Sciatic nerve (tissue), 2 donors: Measurements from ENCODE around the gene IRGQ. TPM values are rescaled to one million over a fixed set of nuclear protein-coding genes. Genes with fewer than 3 reads are reported as not detected.

Experiments
- ATAC-seq: fragments of 200-7000 bp; cut with Tn5 transposase; one replicate; pipeline ENCODE4 v1.9.1; 2020; ENCODE audit warnings: mild to moderate bottlenecking, moderate library complexity
- DNase-seq: peaks from one replicate; pipeline ENCODE4 v3.0.0-alpha.2; 2020; ENCODE audit warnings: low spot score
- intact Hi-C: fragments of 100-400 bp; cut with DNase I; formaldehyde crosslinking; loops from one replicate; pipeline ENCODE4 v1.14.2; 2022
- total RNA-seq: library from RNA; stranded (reverse); fragmentation: NEBNext Ultra II Directional; extraction: Animal tissue kit (Norgen Biotek cat#: 25700); gene quantifications from one replicate; pipeline ENCODE4 v1.2.1, GENCODE V29; 2021
- donor health status: DM: no; HTN: no; CAD: no.
- donor health status: DM: no; HTN: no; CAD: no.

IRGQ gene
- total RNA-seq, 1 donor from 2014 or later = 22.2 TPM

DNA sequence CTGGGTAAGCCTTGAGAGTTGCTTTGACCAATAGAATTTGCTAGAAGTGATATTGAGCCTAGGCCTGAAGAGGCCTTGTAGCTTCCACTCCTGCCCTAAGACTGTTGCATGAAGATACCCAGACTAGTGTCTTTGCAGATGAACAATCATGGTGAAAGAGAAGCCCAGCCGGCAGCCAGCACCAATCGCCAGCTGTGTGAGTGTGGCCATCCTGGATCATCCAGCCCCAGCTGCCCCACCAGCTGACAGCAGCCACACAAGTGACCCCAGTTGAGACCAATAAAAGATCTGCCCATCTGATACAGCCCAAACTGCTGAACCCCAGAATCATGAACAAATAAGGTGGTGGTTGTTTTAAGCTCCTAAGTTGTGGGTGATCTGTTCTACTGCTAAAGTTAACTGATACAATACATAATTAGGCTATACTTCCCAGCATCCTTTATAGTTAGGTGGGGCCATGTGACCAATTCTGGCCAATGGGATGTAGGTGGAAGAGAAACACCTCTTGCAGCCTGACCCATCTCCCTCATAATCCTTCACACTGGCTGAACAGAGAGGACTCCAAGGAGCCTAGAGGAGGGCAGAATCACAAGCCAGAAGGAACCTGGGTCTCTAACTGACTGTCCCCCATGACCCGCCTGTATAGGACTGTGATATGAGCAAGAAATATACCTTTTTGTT, 32.9 kb upstream of the IRGQ start:
- intact Hi-C loops = no loop called here
- DNase-seq (no peak), ATAC-seq (no peak)

DNA sequence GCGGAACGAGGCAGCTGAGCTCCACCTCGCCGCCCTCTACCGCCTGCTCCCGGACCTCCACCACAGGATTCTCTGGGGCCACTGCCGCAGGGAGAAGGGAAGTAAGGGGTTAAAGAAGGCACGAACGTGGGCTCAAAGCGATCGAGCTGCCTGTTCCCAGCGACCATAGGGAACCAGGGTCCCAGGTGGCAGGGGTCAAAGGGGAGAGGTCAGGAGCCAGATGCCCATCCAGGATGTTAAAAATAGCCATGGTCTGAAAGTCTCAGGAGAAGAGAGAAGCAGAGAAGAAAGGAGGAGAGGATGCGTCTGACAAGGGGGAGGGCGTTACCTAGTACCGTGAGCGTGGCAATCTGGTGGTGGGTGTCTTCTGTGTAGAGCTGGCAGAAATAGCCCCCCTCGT, 30.9 kb upstream of the IRGQ start:
- DNase-seq (no peak), ATAC-seq (no peak)
- intact Hi-C loops = no loop called here

- peak; percentile 74 for DNase-seq
- intact Hi-C loops = no loop called here
- peak; percentile 59 for ATAC-seq
These were observed 30.1 kb upstream of the IRGQ start for GRCh38 chr19:43625918-43626579.

DNA sequence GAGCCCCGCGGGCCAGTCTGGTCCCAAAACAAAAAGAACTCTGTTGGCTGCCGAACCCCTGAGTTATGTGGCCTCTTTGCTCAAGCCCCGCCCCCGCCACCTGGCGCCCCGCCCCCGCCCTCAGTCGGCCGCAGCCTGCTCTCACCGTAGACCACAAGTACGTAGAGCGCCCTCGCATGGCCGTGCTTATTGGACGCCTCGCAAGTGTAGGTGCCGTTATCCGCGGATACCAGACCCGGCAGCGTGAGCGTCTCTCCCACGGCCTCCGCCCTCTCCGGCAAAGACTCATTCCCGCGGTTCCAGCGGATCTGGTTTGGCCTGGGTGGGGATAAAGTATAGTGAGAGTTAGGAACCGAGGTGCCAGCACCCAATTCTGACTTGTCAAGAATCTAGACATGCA, 29.0 kb upstream of the IRGQ start:
- intact Hi-C loops = no loop called here
- DNase-seq = no peak
- no peak for ATAC-seq

GRCh38 chr19:43623889-43624670, 28.1 kb upstream of the IRGQ start:
- intact Hi-C loops = no loop called here
- DNase-seq = no peak

GRCh38 chr19:43622956-43623355, 27.0 kb upstream of the IRGQ start:
- ATAC-seq (no peak), DNase-seq (no peak)
- intact Hi-C loops = no loop called here

More at GRCh38 chr19:43623889-43624670, 28.1 kb upstream of the IRGQ start:
- ATAC-seq = no peak

- intact Hi-C loops = no loop called here
- no peak for ATAC-seq
- no peak for DNase-seq
These were observed 26.1 kb upstream of the IRGQ start for GRCh38 chr19:43622070-43622469.

DNA sequence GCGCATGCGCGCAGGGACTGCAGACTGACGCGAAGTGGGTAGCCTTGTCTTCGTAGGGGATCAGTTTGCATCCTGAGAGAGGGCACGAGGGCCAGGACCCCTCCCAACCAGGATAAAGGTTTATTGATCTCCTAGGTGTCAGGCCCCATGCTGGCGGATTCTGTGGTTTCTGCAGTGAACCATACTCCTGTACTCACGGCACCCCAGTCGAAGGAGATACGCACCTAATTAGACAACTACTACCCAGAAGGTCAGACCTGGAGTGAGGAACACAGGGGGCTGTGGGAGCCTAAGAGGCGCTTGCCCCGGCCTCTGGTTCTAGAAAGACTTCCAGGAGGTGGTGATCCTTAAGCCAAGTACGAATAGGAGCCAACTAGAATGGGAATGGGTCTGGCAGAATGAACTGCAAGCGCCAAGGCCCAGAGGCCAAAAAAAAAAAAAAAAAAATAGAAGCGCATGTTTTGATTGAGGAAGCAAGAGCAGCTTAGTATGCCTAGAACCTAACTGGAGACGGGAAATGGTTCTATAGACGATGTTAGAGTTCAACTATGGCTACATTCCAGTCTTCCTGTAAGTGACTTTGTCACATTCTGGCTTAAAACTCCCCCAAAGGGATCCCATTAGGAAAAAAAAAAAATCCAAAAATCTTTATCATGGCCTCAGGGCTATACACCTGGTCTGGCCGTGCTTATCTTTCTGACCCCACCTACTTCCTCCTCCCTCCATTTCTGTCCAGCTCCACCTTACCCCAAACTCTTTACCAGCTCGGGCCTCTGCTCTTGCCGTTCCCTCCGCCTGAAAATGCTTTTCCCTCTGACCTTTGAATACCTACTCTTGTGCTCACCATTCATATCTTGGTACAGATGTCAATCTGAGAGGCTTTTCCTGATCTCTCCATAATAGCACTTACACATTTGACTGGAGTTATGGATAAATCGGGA, 24.4 kb upstream of the IRGQ start:
- DNase-seq (no peak), ATAC-seq (no peak)
- intact Hi-C loops = no loop called here

DNA sequence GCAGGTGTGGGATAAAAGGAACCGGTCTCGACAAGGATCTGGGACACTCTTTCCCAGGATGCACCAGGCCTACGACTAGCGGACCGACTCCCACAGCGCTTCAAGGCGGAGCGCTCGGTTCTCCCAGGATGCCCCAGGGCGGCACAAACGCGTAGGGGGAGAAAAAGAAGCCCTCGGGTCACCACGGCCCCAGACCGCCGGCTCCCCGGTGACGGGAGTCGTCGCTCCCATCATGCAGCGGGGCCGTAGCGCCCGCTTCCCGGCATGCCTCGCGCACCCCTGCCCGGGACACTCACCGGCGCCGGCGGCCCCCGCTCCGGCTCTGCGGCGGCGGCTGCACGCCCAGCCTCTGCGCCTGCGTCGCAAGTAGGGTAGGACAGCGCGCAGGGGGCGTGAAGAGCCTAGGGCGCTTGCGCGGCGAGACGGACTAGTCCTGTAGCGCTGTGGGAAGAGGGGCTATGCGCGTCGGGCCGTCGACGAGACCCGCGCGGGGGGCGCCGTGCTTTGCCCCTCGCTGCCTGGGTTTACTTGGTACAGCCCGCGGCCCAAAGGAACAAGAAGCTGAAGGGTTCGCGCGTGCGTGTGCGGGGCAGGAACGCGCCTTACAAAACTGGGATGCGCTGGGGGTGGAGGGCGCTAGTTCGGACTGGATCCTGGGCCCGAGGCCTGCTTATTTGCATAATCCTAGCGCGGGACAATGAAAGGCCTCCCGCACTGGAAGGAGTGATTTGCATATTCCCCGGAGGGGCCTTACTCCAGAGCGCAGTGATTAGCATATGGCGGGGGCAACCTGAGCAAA, 23.5 kb upstream of the IRGQ start, which contains the start of gene ZNF428:
Gene ZNF428, minus strand, starts transcription at position 368 of the 799 bp plus-strand sequence. CDS start 5,325 bp downstream, outside the sequence.
- intact Hi-C loops = no loop called here
- ATAC-seq = peak; percentile 96
- DNase-seq = peak; percentile 90

DNA sequence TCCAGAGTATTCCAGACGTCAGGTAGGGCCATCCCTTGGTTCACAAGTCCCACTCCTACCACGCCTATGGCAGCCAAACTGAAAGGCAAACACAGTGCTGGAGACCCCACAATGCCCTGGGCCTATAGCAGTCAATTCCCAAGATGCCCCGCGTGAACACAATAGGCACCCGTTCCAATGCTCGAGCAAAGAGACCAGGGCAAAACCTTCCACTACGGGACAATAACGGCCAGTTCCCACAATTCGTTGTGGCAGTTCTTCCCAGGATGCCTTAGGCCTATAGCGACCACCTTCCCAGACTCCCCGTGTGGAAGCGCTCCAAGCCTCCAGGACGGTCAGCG, 23.0 kb upstream of the IRGQ start:
- intact Hi-C loops = no loop called here
- ATAC-seq (no peak), DNase-seq (no peak)

- no peak for DNase-seq
- ATAC-seq = no peak
- intact Hi-C loops = no loop called here
These were observed 21.0 kb upstream of the IRGQ start for GRCh38 chr19:43616954-43617353.

GRCh38 chr19:43616306-43616705, 20.4 kb upstream of the IRGQ start:
- DNase-seq = no peak
- intact Hi-C loops = no loop called here

DNA sequence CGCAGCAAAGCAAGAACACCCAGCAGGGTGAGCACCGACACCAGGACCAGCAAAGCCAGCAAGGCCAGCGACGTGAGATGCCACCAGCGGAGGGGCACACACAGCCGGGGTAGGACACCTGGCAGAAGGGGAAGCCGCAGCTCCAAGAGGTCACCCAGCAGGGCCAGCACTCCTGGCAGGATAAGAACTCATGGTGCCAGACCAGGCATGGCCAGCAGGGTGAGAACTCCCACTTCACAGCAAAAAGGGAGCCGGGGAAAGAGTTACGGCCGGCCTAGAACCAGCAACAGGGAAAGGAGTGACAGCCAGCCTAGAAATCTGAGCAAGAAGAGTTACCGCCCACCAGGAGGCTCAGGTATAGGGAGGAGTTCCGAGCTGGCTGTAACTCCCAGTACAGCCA, 16.4 kb upstream of the IRGQ start:
- no peak for DNase-seq
- ATAC-seq = no peak
- intact Hi-C loops = no loop called here

More at GRCh38 chr19:43616306-43616705, 20.4 kb upstream of the IRGQ start:
- ATAC-seq = no peak

DNA sequence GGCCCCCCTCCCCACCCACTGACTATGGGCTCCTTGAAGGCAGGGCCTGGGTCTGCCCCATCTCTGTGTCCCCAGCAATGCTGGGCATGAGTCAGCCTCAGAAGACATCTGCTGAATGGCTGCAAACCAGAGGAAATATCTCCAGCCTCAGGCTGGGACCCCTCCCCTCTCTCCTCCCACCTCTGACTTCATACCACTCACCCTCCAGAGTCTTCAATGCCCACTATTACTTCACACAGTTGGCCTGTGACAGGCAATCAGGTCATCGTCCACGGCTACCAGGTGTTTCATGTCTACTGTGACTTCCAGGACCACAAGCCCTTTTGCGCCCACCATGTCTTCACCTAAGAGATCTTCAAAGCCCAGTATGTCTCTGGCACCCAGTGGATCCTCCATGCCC, 15.9 kb upstream of the IRGQ start, which contains the start of gene SRRM5:
Gene SRRM5, plus strand, starts transcription at position 301 of the 400 bp plus-strand sequence. Its CDS starts 34 bp downstream, at position 335.
- ATAC-seq (no peak), DNase-seq (no peak)
- intact Hi-C loops = no loop called here

DNA sequence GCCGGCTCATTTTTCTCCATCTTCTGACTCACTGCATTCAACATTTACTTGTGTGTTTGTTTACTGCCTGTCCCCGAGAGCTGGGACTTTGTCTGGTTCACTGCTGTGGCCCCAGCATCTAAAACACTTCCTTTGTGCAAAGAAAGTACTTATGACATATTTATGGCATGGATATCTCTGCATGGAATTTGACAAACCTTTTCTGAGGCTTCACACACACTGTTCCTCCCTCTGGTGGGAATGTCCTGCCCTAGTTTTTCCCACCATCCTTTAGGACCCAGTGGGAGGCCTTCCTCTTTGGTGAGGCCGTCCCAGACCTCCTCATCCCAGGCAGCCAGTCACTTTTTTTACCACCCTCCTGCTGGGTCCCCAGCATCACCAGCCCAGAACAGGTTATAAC, 14.6 kb upstream of the IRGQ start:
- no peak for ATAC-seq
- DNase-seq = no peak
- intact Hi-C loops = no loop called here

DNA sequence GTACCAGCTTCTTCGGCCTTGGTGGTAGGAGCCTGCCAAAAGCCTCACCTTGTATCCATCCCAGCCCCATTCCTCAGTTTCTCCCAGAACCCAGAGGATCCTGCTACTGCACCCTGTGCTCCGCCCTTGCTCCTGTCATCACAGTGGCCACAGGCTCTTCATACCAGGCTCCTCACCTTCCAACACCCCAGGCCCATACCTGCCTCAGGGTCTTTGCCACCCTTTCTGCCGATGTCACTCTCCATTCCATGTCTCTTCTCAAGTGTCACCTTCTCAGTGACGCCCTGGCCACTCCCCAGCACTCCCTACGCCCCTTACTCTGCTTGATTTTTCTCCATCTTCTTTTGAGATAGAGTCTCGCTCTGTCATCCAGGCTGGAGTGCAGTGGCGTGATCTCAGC, 13.9 kb upstream of the IRGQ start:
- DNase-seq (no peak), ATAC-seq (no peak)
- intact Hi-C loops = no loop called here

GRCh38 chr19:43607238-43608205, 11.6 kb upstream of the IRGQ start:
- no peak for ATAC-seq
- no peak for DNase-seq
- intact Hi-C loops = no loop called here
